HepG2 (cell line): ENCODE data around the gene NYNRIN. TPM values are rescaled to one million over a fixed set of nuclear protein-coding genes. Genes with fewer than 3 reads are reported as not detected.
A peak's percentile ranks its signal among the peaks of the same experiment; 100 is the strongest.

Experiments
- E2F1 ChIP-seq: sonication (generic); formaldehyde crosslinking; IDR thresholded peaks from 2 replicates; pipeline ENCODE4 v1.5.0; 2020; ENCODE audit warnings: missing genetic modification reagents
- FOXA1 ChIP-seq, 2 experiments: fragments of 450-650 bp in 1 of 2; sonication (generic) in 1 of 2; formaldehyde crosslinking in 1 of 2; IDR thresholded peaks; 2 replicates each; pipeline versions ENCODE4 v1.4.0 to v1.6.1; 2016 to 2020; ENCODE audit warnings: missing genetic modification reagents in 1 of 2
- FOXK1 ChIP-seq: sonication (generic); formaldehyde crosslinking; IDR thresholded peaks from 2 replicates; pipeline ENCODE4 v1.4.0; 2020; ENCODE audit warnings: low read depth, missing genetic modification reagents, borderline replicate concordance
- HMG20A ChIP-seq: IDR thresholded peaks from 2 replicates; pipeline ENCODE4 v1.6.1; 2016; ENCODE audit warnings: borderline replicate concordance
- NBN ChIP-seq: fragments of 450-650 bp; conservative IDR thresholded peaks from 2 replicates; pipeline ENCODE4 v1.6.1; 2017
- PAF1 ChIP-seq: IDR thresholded peaks from 2 replicates; pipeline ENCODE4 v1.6.1; 2016; ENCODE audit warnings: missing genetic modification reagents, missing compliant biosample characterization
- RNF219 ChIP-seq: sonication (generic); formaldehyde crosslinking; IDR thresholded peaks from 2 replicates; pipeline ENCODE4 v1.5.0; 2020; ENCODE audit warnings: mild to moderate bottlenecking, missing genetic modification reagents
- SNAPC5 ChIP-seq: sonication (generic); formaldehyde crosslinking; IDR thresholded peaks from 2 replicates; pipeline ENCODE4 v1.8.1; 2023; ENCODE audit warnings: mild to moderate bottlenecking, missing genetic modification reagents, borderline replicate concordance
- SOX5 ChIP-seq: IDR thresholded peaks from 2 replicates; pipeline ENCODE4 v1.6.1; 2016; ENCODE audit warnings: borderline replicate concordance
- TFDP2 ChIP-seq: sonication (generic); formaldehyde crosslinking; IDR thresholded peaks from 2 replicates; pipeline ENCODE4 v1.4.0; 2020; ENCODE audit warnings: missing genetic modification reagents
- ZFX ChIP-seq: sonication (generic); formaldehyde crosslinking; IDR thresholded peaks from 2 replicates; pipeline ENCODE4 v1.4.0; 2020; ENCODE audit warnings: mild to moderate bottlenecking, low read depth, missing genetic modification reagents, moderate library complexity
- ZMAT5 ChIP-seq: sonication (generic); formaldehyde crosslinking; IDR thresholded peaks from 2 replicates; pipeline ENCODE4 v1.5.0; 2020; ENCODE audit warnings: mild to moderate bottlenecking, low read depth, missing genetic modification reagents, borderline replicate concordance
- polyA plus RNA-seq, 8 experiments: library from polyadenylated mRNA; depleted of rRNA in 3 of 8; stranded (reverse) in 7 of 8; unstranded in 1 of 8; fragments of >200 nt; fragmentation: Illumina TruSeq in 4 of 8; extraction: Trizol in 4 of 8; gene quantifications; 2 replicates each; pipeline versions ENCODE4 v1.2.1 to v1.2.3, GENCODE V29; 2011 to 2016; ENCODE audit warnings: low read depth in 4 of 8, missing spikeins in 1 of 8, mixed read lengths in 1 of 8; ENCODE audit not compliant: insufficient read depth in 1 of 8
- total RNA-seq, 5 experiments: library from RNA; depleted of rRNA; stranded (reverse); fragments of >200 nt; fragmentation: Illumina TruSeq; extraction: Trizol; gene quantifications; 2 replicates each; pipeline ENCODE4 v1.2.3, GENCODE V29; 2016; ENCODE audit warnings: low read depth in 1 of 5
- TF ChIP-seq, protein P1 (sequence below): sonication (generic); formaldehyde crosslinking; IDR thresholded peaks from one replicate; pipeline ENCODE4 v1.5.1; 2020; ENCODE audit warnings: mild to moderate bottlenecking, missing genetic modification reagents; ENCODE audit errors: not compliant biosample characterization

The NYNRIN gene
- total and polyA plus RNA-seq, 2 of the 13 experiments (the other 11 are each of a cell fraction or from before 2014, with no cell fraction given): 0.63 to 1.1 TPM

- TF ChIP-seq RNF219 (CRISPR knock-in tag) (no peak), SNAPC5 (no peak), FOXK1 (CRISPR knock-in tag) (0 out of 2 replicates have a peak, but pooled peaks have one; percentile 46), E2F1 (CRISPR knock-in tag) (no peak), PAF1 (CRISPR knock-in tag) (no peak), SOX5 (peak; percentile 53; the same call in 1 of the 2 replicates), ZMAT5 (CRISPR knock-in tag) (no peak), FOXA1 (IDR thresholded peaks at IDR 0.05) (no peak), FOXA1 (CRISPR knock-in tag; IDR thresholded peaks at IDR 0.05) (peak; percentile 34; the same call in 1 of the 2 replicates), NBN (no peak), ZFX (CRISPR knock-in tag) (peak; percentile 66), TFDP2 (CRISPR knock-in tag) (no peak; the same call in none of the 2 replicates), HMG20A (peak; percentile 48; the same call in 1 of the 2 replicates)
- TF ChIP-seq, protein P1, sequence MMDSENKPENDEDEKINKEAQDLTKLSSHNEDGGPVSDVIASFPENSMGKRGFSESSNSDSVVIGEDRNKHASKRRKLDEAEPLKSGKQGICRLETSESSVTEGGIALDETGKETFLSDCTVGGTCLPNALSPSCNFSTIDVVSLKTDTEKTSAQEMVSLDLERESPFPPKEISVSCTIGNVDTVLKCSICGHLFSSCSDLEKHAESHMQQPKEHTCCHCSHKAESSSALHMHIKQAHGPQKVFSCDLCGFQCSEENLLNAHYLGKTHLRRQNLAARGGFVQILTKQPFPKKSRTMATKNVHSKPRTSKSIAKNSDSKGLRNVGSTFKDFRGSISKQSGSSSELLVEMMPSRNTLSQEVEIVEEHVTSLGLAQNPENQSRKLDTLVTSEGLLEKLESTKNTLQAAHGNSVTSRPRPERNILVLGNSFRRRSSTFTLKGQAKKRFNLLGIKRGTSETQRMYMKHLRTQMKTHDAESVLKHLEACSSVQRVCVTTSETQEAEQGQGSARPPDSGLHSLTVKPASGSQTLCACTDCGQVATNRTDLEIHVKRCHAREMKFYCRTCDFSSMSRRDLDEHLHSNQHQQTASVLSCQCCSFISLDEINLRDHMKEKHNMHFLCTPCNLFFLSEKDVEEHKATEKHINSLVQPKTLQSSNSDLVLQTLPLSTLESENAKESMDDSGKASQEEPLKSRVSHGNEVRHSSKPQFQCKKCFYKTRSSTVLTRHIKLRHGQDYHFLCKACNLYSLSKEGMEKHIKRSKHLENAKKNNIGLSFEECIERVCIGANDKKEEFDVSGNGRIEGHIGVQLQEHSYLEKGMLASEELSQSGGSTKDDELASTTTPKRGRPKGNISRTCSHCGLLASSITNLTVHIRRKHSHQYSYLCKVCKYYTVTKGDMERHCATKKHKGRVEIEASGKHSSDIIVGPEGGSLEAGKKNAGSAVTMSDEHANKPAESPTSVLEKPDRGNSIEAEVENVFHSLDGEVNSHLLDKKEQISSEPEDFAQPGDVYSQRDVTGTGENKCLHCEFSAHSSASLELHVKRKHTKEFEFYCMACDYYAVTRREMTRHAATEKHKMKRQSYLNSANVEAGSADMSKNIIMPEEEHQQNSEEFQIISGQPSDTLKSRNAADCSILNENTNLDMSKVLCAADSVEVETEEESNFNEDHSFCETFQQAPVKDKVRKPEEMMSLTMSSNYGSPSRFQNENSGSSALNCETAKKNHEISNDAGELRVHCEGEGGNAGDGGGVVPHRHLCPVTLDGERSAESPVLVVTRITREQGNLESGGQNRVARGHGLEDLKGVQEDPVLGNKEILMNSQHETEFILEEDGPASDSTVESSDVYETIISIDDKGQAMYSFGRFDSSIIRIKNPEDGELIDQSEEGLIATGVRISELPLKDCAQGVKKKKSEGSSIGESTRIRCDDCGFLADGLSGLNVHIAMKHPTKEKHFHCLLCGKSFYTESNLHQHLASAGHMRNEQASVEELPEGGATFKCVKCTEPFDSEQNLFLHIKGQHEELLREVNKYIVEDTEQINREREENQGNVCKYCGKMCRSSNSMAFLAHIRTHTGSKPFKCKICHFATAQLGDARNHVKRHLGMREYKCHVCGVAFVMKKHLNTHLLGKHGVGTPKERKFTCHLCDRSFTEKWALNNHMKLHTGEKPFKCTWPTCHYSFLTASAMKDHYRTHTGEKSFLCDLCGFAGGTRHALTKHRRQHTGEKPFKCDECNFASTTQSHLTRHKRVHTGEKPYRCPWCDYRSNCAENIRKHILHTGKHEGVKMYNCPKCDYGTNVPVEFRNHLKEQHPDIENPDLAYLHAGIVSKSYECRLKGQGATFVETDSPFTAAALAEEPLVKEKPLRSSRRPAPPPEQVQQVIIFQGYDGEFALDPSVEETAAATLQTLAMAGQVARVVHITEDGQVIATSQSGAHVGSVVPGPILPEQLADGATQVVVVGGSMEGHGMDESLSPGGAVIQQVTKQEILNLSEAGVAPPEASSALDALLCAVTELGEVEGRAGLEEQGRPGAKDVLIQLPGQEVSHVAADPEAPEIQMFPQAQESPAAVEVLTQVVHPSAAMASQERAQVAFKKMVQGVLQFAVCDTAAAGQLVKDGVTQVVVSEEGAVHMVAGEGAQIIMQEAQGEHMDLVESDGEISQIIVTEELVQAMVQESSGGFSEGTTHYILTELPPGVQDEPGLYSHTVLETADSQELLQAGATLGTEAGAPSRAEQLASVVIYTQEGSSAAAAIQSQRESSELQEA: no peak
These were observed 28.2 kb downstream of the NYNRIN start (continued) for GRCh38 chr14:24426912-24427536.
